Measurements from ENCODE around the gene DYRK1B. TPM values are rescaled to one million over a fixed set of nuclear protein-coding genes. Genes with fewer than 3 reads are reported as not detected.

DYRK1B gene
- total and polyA plus RNA-seq, 7 donors: 6.6 to 11.4 (median 8.6) TPM

DNA sequence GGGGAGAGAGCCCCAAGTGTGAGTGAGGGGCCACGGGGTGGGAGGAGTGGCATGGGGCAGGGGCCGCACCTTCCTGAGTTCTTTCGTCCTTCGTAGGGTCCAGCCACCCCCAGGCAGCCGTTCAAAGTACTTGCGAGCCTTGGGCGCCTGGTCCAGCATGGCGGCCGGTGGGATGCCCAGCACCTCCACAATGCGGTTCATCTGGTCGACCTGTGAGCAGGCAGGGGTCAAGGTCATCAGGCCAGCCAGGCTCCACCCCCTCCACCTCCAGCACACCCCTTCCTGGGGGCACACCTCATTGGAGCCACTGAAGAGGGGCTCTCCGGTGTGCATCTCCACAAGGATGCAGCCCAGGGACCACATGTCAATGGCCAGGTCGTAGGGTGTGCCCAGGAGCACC is 6.7 kb downstream of the DYRK1B start:
- Histone ChIP-seq H3K36me3 (peaks cover 16 to 64% (median 48%) of the 10 kb centered on the region in 4 donors), H3K27ac (no peak overlapping the region), H3K4me1 (peaks cover 0 to 22% (median 21%) of the 10 kb centered on the region in 4 donors), H3K27me3 (no peaks in the 10 kb centered on the region), H3K4me3 (no peak overlapping the region), H3K9me3 (no peaks in the 10 kb centered on the region)
- intact Hi-C loops (cut with DNase I): no loop called here
- 93% methylated on average over 13 of the region's 13 CpGs for WGBS, 2 donors
- TF ChIP-seq POLR2AphosphoS5 (IDR thresholded peaks at IDR 0.05) (no peak), EP300 (IDR thresholded peaks at IDR 0.05) (no peak), CTCF (IDR thresholded peaks at IDR 0.05) (no peak), POLR2A (IDR thresholded peaks at IDR 0.05) (no peak)
- DNase-seq: no peak

GRCh38 chr19:39826311-39826945 is 7.5 kb downstream of the DYRK1B start:
- no peak for DNase-seq
- no peak for TF ChIP-seq POLR2AphosphoS5 (IDR thresholded peaks at IDR 0.05)
- TF ChIP-seq POLR2A (IDR thresholded peaks at IDR 0.05): no peak
- TF ChIP-seq EP300 (IDR thresholded peaks at IDR 0.05): no peak
- no peak for TF ChIP-seq CTCF (IDR thresholded peaks at IDR 0.05)
- WGBS, 2 donors: 94 to 95% methylated on average over 35 of the region's 35 CpGs
- no peaks in the 10 kb centered on the region for H3K27me3 ChIP-seq
- H3K4me1 ChIP-seq: peaks cover 0 to 15% (median 14%) of the 10 kb centered on the region in 4 donors
- no peaks in the 10 kb centered on the region for H3K9me3 ChIP-seq
- intact Hi-C loops (cut with DNase I): no loop called here
- H3K27ac ChIP-seq: no peak overlapping the region
- H3K36me3 ChIP-seq: peaks cover 16 to 60% (median 48%) of the 10 kb centered on the region in 4 donors
- no peak overlapping the region for H3K4me3 ChIP-seq

GRCh38 chr19:39825531-39826076 is 8.4 kb downstream of the DYRK1B start:
- Histone ChIP-seq H3K27ac (peak overlapping the region in 2 of 4 donors; percentile 75 to 84), H3K4me3 (no peak overlapping the region), H3K36me3 (peaks cover 14 to 52% (median 46%) of the 10 kb centered on the region in 4 donors), H3K9me3 (no peaks in the 10 kb centered on the region), H3K4me1 (peaks cover 0 to 15% (median 14%) of the 10 kb centered on the region in 4 donors), H3K27me3 (no peaks in the 10 kb centered on the region)
- no peak for DNase-seq
- WGBS, 2 donors: 91 to 92% methylated on average over 17 of the region's 17 CpGs
- intact Hi-C loops (cut with DNase I): loop anchor here (2.0 kb wide), 1 partner anchor 21 kb away; the partner anchor contains the start of gene FBL
- TF ChIP-seq CTCF (IDR thresholded peaks at IDR 0.05) (no peak), EP300 (IDR thresholded peaks at IDR 0.05) (no peak), POLR2AphosphoS5 (IDR thresholded peaks at IDR 0.05) (no peak), POLR2A (IDR thresholded peaks at IDR 0.05) (no peak)

GRCh38 chr19:39825093-39825463 is 8.9 kb downstream of the DYRK1B start:
- Histone ChIP-seq H3K27me3 (no peaks in the 10 kb centered on the region), H3K4me3 (peak overlapping the region in 2 of 4 donors; percentile 63 to 67), H3K9me3 (no peaks in the 10 kb centered on the region), H3K36me3 (peaks cover 9 to 47% (median 41%) of the 10 kb centered on the region in 4 donors), H3K4me1 (peaks cover 0 to 15% (median 14%) of the 10 kb centered on the region in 4 donors), H3K27ac (peak overlapping the region; percentile 75 to 84 (median 82))
- DNase-seq: no peak
- TF ChIP-seq POLR2AphosphoS5 (IDR thresholded peaks at IDR 0.05) (no peak), CTCF (IDR thresholded peaks at IDR 0.05) (no peak), POLR2A (IDR thresholded peaks at IDR 0.05) (no peak), EP300 (IDR thresholded peaks at IDR 0.05) (no peak)
- WGBS, 2 donors: 76 to 87% methylated on average over 11 of the region's 11 CpGs
- intact Hi-C loops (cut with DNase I): loop anchor here (2.0 kb wide), 1 partner anchor 22 kb away; the partner anchor contains the start of gene FBL
